ENCODE data around the gene NOSTRIN. TPM values are rescaled to one million over a fixed set of nuclear protein-coding genes. Genes with fewer than 3 reads are reported as not detected.

The NOSTRIN gene
- total RNA-seq, 1 donor from 2014 or later, result not detected

DNA sequence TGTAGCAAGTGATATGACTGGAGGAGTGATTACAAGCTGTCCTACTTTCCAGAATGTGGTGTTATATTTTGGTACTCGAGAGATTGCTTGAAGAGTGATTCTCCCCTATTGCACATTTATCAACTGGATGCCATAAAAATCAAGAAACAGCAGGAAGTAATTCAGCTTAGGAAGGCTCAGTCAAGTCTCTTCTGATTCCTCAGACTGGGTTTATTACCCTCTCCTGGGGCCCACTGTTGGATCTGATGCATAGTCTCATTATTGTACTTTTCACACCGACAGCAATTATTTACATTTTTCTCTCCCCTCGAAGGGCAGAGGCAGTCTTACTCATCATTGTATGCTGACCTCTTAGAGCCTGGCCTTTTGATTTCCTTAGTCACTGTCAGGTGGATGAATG lies 9.3 kb downstream of the NOSTRIN start:
- H3K36me3 Mint-ChIP-seq (ENCODE audit: low read depth), result no peaks in the 10 kb centered on the region
- H3K27me3 Mint-ChIP-seq (ENCODE audit: insufficient read depth), result peaks cover 5% of the 10 kb centered on the region
- H3K9me3 Mint-ChIP-seq, result no peaks in the 10 kb centered on the region
- no peak for DNase-seq (ENCODE audit: low spot score)
- no peak overlapping the region for H3K4me3 Mint-ChIP-seq
- intact Hi-C loops (cut with micrococcal nuclease), result no loop called here
- H3K4me1 Mint-ChIP-seq (ENCODE audit: low read depth), result no peaks in the 10 kb centered on the region
- H3K27ac Mint-ChIP-seq, result no peak overlapping the region

DNA sequence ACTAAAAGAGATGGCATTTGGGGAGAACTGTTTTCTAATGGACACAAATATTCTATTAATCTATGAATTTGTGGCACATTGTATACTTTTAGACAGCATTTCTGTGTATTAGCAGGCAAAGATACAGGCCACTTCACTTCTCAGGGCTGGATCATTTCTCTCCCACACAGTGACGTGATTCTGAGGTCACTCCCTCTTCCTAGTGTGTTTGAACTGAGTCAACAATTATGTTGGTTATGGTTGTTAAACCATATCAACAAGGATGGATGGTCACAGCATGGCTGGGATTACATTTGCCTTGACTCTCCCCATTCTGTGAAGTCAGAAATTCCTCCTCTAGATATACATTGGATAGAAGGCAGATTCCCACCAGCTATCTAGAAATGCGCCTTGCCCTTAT lies 11.6 kb downstream of the NOSTRIN start:
- no peak overlapping the region for H3K4me3 Mint-ChIP-seq
- H3K27me3 Mint-ChIP-seq (ENCODE audit: insufficient read depth), result peaks cover 2% of the 10 kb centered on the region
- no peak for DNase-seq (ENCODE audit: low spot score)
- H3K9me3 Mint-ChIP-seq, result no peaks in the 10 kb centered on the region
- no peaks in the 10 kb centered on the region for H3K36me3 Mint-ChIP-seq (ENCODE audit: low read depth)
- intact Hi-C loops (cut with micrococcal nuclease), result no loop called here
- H3K4me1 Mint-ChIP-seq (ENCODE audit: low read depth), result no peaks in the 10 kb centered on the region
- H3K27ac Mint-ChIP-seq, result no peak overlapping the region

DNA sequence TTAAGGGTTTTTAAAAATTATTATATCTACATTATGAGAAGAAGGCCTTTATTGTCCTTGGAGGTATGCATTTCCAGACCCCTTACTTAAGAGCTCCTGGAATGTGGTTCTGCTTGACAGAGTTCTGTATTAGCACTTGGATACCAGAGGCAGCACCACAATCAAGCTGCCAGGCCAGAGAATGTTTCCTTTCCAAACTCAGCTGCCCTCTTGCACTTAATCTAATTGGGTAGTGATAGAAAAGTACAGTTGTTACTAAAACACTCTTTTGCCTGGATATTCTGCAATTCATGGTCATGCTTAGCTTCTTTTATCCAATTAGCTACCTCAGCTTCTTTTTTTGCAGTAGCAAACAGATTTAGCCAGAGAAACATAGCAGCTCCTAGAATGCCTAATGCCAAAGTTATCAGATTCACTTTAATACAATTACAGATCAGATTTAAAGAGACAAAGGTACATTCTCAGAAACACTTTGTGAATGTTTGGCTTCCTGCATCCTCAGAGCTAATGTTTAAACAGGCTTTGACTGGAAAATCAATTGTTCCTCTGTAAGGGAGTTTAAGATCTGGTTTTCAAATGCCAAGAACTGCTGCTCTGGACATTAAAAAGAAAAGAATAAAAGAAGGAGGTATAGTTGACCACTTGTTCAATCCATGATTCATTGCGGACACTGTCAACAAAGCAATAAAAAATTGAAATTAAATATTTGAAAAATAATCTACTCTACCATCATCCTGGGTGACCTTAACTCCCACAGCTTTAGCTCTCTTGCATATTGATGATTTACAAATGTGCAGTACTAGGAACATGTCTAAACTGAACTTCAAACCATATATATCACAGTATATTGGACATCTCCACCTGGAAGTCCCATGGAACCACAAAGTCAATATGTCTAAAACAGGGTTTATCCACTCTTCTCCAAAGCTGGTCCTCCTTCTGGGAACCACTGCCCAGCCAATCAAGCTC lies 12.8 kb downstream of the NOSTRIN start:
- Mint-ChIP-seq H3K27me3 (ENCODE audit: insufficient read depth) (peaks cover 2% of the 10 kb centered on the region), H3K27ac (no peak overlapping the region), H3K4me3 (no peak overlapping the region), H3K4me1 (ENCODE audit: low read depth) (no peaks in the 10 kb centered on the region), H3K36me3 (ENCODE audit: low read depth) (no peaks in the 10 kb centered on the region), H3K9me3 (no peaks in the 10 kb centered on the region)
- DNase-seq (ENCODE audit: low spot score), result no peak
- intact Hi-C loops (cut with micrococcal nuclease), result no loop called here

DNA sequence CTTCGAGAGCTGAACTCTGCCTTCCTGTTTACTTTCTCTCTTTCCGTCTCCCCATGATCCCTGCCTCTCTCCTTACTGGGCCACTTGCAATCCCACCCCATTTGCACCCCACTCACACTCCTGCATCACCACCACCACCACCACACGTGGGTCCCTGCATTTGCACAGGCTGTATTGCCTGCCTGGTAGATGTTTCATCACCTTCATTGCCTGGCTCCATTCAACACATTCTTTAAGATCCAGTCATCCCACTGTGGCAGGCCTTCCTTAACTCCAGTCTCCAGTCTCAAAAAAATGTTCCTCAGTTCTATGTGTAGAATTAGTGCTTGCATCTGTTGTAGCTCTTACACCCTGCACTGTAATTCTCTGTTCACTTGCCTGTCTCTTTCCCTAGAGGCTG lies 13.9 kb downstream of the NOSTRIN start:
- Mint-ChIP-seq H3K27me3 (ENCODE audit: insufficient read depth) (peaks cover 2% of the 10 kb centered on the region), H3K4me3 (no peak overlapping the region), H3K27ac (no peak overlapping the region), H3K9me3 (no peaks in the 10 kb centered on the region), H3K36me3 (ENCODE audit: low read depth) (no peaks in the 10 kb centered on the region), H3K4me1 (ENCODE audit: low read depth) (no peaks in the 10 kb centered on the region)
- intact Hi-C loops (cut with micrococcal nuclease), result no loop called here
- DNase-seq (ENCODE audit: low spot score), result no peak

DNA sequence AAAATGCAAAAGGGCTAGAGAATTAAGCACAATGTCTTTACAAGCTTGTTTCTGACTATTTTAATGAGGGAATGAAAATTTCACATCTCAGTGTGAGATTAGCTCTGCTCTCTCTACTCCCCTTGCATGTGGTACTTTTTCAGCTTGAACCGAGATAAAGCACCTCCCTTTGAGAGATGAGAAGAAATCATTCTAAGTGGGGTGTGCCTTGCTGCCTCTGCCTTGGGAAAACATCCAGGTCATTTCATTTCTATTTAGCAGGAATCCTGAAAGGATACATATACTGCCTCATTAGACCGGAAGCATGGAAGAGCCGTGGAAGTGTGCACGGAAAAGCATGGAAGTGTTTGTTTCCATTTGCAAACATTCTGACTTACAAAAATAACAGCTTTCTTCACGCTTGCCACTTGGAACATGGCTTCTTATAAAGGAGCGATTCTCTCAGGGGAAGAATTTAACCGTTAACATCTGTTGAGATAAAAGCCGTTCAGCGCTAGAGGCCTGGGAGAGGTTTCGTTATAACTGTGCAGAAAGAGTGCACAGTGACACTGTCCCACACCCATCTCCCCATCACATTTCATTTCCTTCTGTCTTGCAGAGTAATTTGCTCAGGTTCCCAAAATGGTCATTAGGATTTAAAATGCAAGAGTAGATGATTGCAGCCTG lies 16.7 kb downstream of the NOSTRIN start:
- no peaks in the 10 kb centered on the region for H3K9me3 Mint-ChIP-seq
- H3K27ac Mint-ChIP-seq, result no peak overlapping the region
- H3K4me1 Mint-ChIP-seq (ENCODE audit: low read depth), result no peaks in the 10 kb centered on the region
- intact Hi-C loops (cut with micrococcal nuclease), result no loop called here
- no peaks in the 10 kb centered on the region for H3K27me3 Mint-ChIP-seq (ENCODE audit: insufficient read depth)
- no peak overlapping the region for H3K4me3 Mint-ChIP-seq
- no peak for DNase-seq (ENCODE audit: low spot score)
- H3K36me3 Mint-ChIP-seq (ENCODE audit: low read depth), result no peaks in the 10 kb centered on the region

DNA sequence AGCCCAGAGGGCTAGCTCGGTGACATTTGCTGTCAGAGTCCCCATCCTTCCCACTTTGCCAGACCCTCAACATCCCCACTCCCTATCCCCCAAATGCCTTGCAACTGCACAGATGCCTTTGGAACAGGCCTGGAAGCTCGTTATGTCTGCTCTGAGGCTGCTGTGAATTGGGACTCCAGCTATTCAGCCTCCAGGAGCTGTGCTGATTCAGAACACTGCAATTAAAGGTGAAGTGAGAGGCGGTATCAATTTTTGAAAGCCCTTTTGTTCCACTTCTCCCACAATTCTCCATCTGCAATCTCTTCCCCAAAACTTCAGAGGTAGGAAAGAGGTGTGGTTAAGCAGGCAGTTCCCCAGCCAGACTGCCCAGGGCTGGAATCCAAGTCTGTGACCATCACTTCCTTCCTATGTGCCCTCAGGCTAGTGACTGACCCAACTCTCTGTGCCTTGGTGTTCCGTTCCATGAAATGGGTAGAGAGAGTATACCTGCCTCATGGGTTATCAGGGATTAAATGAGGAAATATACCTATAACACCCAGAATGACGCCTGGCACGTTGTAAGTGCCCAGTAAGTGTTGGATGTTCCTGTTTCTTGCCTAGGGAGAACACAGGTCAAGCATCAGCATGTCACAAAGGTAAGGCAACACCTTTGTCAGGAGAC lies 17.5 kb downstream of the NOSTRIN start:
- H3K9me3 Mint-ChIP-seq, result no peaks in the 10 kb centered on the region
- H3K4me3 Mint-ChIP-seq, result no peak overlapping the region
- no peaks in the 10 kb centered on the region for H3K27me3 Mint-ChIP-seq (ENCODE audit: insufficient read depth)
- no peak for DNase-seq (ENCODE audit: low spot score)
- no peaks in the 10 kb centered on the region for H3K4me1 Mint-ChIP-seq (ENCODE audit: low read depth)
- intact Hi-C loops (cut with micrococcal nuclease), result no loop called here
- no peak overlapping the region for H3K27ac Mint-ChIP-seq
- no peaks in the 10 kb centered on the region for H3K36me3 Mint-ChIP-seq (ENCODE audit: low read depth)

DNA sequence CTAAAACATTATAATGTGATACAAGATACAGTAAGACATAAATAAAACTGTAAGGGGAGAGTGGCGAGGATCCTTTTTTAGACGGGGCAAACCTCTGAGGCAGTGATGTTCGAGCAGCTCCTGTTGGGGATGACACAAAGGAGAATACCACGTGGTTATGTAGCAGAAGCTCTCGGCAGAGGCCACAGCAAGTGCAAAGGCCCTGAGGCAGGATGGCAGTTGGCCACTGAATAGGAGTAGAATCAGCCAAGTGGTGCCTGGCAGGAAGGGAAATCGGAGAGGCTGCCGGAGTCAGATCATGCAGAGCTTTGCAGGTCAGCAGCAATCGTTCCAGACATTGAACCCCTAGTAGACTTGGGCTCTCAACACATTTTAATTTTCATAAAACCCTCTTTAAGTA lies 19.1 kb downstream of the NOSTRIN start:
- H3K36me3 Mint-ChIP-seq (ENCODE audit: low read depth), result no peaks in the 10 kb centered on the region
- no peak for DNase-seq (ENCODE audit: low spot score)
- no peaks in the 10 kb centered on the region for H3K9me3 Mint-ChIP-seq
- no peak overlapping the region for H3K4me3 Mint-ChIP-seq
- no peak overlapping the region for H3K27ac Mint-ChIP-seq
- intact Hi-C loops (cut with micrococcal nuclease), result no loop called here
- H3K4me1 Mint-ChIP-seq (ENCODE audit: low read depth), result no peaks in the 10 kb centered on the region
- no peaks in the 10 kb centered on the region for H3K27me3 Mint-ChIP-seq (ENCODE audit: insufficient read depth)

DNA sequence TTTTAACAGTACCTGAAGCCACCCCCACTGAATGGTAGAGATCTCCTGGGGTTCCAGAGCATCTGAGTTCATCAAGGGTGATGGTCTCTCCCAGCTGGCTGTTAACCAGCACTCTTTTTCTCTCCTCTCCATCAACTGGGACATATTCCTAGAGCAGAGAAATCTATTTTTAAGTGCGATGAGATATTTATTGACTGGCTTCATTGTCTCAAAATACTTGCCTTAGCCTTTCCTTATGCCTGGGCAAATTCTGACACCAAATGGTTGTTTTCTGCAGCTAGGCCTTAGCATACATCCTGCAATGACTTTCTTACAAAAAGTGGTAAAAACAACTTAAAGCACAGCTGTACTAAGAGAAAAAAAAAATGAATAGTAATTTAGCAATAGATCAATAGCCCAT lies 19.6 kb downstream of the NOSTRIN start:
- intact Hi-C loops (cut with micrococcal nuclease), result no loop called here
- H3K27me3 Mint-ChIP-seq (ENCODE audit: insufficient read depth), result no peaks in the 10 kb centered on the region

DNA sequence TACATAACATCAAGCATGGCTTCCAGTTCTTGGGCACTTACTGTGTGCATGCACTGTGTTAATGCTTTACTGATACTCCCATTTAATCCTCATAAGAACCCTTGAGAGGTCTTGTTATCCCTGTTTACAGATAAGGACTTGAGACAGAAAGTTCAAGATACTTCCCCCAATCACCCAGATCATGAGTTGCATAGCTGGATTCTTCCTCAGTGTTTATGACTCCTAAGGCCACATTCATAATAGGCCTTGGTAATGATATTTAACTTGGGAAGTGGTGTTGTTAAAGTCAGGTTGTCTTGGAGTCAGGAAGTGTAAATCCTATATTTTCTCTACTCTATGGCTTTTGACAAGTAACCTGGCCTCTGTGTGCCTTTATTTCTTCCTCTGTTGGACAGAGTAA lies 22.7 kb downstream of the NOSTRIN start:
- no peak for DNase-seq (ENCODE audit: low spot score)
- Mint-ChIP-seq H3K36me3 (ENCODE audit: low read depth) (no peaks in the 10 kb centered on the region), H3K4me3 (no peak overlapping the region), H3K9me3 (no peaks in the 10 kb centered on the region), H3K4me1 (ENCODE audit: low read depth) (no peaks in the 10 kb centered on the region), H3K27me3 (ENCODE audit: insufficient read depth) (no peaks in the 10 kb centered on the region), H3K27ac (no peak overlapping the region)
- intact Hi-C loops (cut with micrococcal nuclease), result no loop called here

More for the DNA sequence above, 19.6 kb downstream of the NOSTRIN start:
- no peak for DNase-seq (ENCODE audit: low spot score)
- Mint-ChIP-seq H3K9me3 (no peaks in the 10 kb centered on the region), H3K27ac (no peak overlapping the region), H3K4me3 (no peak overlapping the region), H3K4me1 (ENCODE audit: low read depth) (no peaks in the 10 kb centered on the region), H3K36me3 (ENCODE audit: low read depth) (no peaks in the 10 kb centered on the region)

DNA sequence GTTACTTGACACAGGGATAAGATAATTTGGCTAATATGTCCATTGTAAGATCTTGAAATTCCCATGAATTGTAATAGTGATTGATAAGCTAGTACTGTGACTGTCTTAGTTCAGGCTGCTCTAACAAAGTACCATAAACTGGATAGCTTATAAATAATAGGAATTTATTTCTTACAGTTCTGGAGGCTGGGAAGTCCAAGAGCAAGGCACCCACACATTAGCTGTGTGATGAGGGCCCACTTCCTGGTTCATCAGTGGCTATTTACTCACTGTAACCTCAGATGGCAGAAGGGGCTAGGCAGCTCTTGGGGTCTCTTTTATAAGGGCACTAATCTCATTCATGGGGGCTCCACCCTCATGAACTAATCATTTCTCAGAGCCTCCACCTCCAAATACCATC lies 28.5 kb downstream of the NOSTRIN start:
- Mint-ChIP-seq H3K4me3 (no peak overlapping the region), H3K27ac (no peak overlapping the region), H3K27me3 (ENCODE audit: insufficient read depth) (peaks cover 2% of the 10 kb centered on the region), H3K9me3 (no peaks in the 10 kb centered on the region), H3K4me1 (ENCODE audit: low read depth) (no peaks in the 10 kb centered on the region), H3K36me3 (ENCODE audit: low read depth) (no peaks in the 10 kb centered on the region)
- DNase-seq (ENCODE audit: low spot score), result no peak
- intact Hi-C loops (cut with micrococcal nuclease), result no loop called here

DNA sequence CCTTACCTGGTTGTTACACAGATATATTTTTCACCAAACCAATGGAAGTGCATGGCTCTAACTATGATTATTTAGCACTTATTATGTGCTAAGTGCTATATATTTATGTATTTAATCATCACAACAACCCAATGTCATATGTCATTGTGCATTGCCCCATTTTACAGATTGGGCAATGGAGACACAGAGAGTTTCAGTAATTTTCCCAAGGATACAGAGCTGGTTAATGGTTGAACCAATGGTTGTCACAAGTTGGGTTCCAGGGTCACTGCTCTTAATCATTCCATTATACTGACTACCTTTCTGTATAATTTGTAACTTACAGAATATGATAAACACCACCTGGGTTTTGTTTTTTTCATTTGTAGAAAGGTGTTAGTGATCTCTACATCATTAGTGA lies 29.2 kb downstream of the NOSTRIN start:
- intact Hi-C loops (cut with micrococcal nuclease), result no loop called here
- H3K4me1 Mint-ChIP-seq (ENCODE audit: low read depth), result no peaks in the 10 kb centered on the region
- H3K9me3 Mint-ChIP-seq, result no peaks in the 10 kb centered on the region
- no peaks in the 10 kb centered on the region for H3K36me3 Mint-ChIP-seq (ENCODE audit: low read depth)
- peaks cover 2% of the 10 kb centered on the region for H3K27me3 Mint-ChIP-seq (ENCODE audit: insufficient read depth)
- DNase-seq (ENCODE audit: low spot score), result no peak
- no peak overlapping the region for H3K4me3 Mint-ChIP-seq
- H3K27ac Mint-ChIP-seq, result no peak overlapping the region

DNA sequence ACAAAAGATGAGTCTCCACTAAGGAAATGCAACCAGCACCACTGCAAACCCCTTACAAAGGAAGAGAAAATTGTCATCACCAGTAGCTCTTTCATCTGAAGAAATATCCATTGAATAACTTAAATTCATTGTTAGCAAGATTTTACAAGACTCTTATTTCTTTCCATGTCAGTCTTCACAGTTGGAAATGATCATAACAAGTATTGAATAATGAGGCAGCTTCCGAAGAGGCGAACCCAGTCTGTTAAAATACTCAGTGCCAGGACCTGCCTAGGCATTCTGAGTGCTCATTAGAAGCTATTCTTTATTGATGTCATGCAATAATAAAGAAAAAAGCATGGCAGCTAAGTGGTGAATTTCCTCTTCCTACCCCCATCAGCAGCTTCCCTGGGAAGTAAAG lies 33.5 kb downstream of the NOSTRIN start:
- intact Hi-C loops (cut with micrococcal nuclease), result no loop called here
- H3K9me3 Mint-ChIP-seq, result no peaks in the 10 kb centered on the region

DNA sequence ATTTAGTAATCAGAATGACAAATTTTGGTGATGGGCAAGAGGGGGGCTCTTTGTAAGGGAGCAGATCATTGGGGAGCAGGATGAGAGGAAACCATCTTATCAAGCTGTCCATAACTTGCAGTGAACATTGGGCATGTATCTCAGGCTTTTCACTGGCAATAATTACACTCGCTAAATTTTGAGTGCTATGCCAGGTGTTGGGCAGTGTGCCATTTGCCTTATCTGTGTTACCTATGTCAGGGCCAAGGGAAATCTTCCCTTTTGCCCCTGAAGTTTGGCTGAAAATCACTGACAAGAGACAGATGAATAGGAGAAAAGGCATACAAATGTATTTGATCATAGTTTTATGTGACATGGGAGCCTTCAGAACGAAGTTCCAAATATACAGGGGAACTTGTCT lies 39.0 kb downstream of the NOSTRIN start:
- no peak overlapping the region for H3K27ac Mint-ChIP-seq
- no peaks in the 10 kb centered on the region for H3K36me3 Mint-ChIP-seq (ENCODE audit: low read depth)
- no peaks in the 10 kb centered on the region for H3K9me3 Mint-ChIP-seq
- intact Hi-C loops (cut with micrococcal nuclease), result no loop called here
- H3K4me1 Mint-ChIP-seq (ENCODE audit: low read depth), result peaks cover 7% of the 10 kb centered on the region
- H3K4me3 Mint-ChIP-seq, result no peak overlapping the region
- H3K27me3 Mint-ChIP-seq (ENCODE audit: insufficient read depth), result no peaks in the 10 kb centered on the region
- DNase-seq (ENCODE audit: low spot score), result no peak

More for the DNA sequence above, 33.5 kb downstream of the NOSTRIN start:
- H3K36me3 Mint-ChIP-seq (ENCODE audit: low read depth), result no peaks in the 10 kb centered on the region
- H3K4me1 Mint-ChIP-seq (ENCODE audit: low read depth), result no peaks in the 10 kb centered on the region
- no peak overlapping the region for H3K27ac Mint-ChIP-seq
- DNase-seq (ENCODE audit: low spot score), result no peak
- no peak overlapping the region for H3K4me3 Mint-ChIP-seq
- H3K27me3 Mint-ChIP-seq (ENCODE audit: insufficient read depth), result peaks cover 2% of the 10 kb centered on the region

Data from activated T-helper 1 cell treated with anti-CD3 and anti-CD28 coated beads, Interleukin-12 subunit alpha, Interleukin-12 subunit beta, Interleukin-2, Interleukin-4 antibody, amounts not matched to agents 30 ng/mL and 10 ng/mL and 1 ng/mL, durations not matched to agents 14 hours and 24 hours and 36 hours (primary cell).